ENCODE results near the gene DRG1.
"Not testable (repeated sequence)": the region's sequence is repeated elsewhere in the genome, so short reads cannot be mapped to it uniquely, and the experiment has no call there.

The DRG1 gene, protein sequence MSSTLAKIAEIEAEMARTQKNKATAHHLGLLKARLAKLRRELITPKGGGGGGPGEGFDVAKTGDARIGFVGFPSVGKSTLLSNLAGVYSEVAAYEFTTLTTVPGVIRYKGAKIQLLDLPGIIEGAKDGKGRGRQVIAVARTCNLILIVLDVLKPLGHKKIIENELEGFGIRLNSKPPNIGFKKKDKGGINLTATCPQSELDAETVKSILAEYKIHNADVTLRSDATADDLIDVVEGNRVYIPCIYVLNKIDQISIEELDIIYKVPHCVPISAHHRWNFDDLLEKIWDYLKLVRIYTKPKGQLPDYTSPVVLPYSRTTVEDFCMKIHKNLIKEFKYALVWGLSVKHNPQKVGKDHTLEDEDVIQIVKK

DNA sequence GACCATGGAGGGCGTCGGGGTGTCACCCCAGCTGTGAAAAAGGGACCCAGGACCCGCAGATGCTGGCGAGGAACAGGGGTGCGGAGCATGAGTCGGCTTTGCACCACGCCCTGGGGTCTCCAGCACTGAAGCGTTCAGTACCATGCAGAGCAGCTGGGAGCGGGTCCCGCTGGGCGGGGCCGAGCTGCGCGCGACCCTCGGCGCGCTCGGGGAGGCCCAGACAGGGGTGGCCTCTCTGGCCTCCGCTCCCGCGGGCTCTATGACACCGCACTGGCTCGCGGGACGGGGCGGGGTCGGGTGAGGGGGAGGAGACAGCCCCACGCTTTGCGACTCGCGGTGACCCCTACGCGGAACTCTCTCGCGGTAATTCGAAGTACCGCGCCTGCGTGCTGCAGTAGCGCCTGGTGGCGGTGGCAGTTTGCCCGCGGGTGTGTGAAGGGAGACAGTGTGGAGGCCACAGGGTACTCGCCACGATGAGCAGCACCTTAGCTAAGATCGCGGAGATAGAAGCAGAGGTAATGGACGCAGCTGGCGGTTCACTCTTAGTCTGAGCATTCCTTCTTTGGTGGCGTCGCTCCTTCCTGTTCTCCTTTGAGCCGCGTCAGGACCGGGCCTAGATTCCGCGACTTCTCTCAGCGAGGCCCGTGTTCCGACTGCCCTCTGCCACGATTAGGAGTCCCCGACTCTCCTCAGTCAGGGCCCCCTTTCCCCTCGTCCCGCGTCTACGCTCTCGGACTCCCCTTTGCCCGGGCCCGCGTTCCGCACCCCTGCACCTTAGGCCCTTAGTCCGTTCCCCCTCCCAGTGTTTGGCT is at the start of gene DRG1:
DRG1 (plus strand) TSS at position 394 of the 812 bp plus-strand sequence; CDS start at position 474, 80 bp downstream.
- DNase-seq, result peak; percentile 98

DNA sequence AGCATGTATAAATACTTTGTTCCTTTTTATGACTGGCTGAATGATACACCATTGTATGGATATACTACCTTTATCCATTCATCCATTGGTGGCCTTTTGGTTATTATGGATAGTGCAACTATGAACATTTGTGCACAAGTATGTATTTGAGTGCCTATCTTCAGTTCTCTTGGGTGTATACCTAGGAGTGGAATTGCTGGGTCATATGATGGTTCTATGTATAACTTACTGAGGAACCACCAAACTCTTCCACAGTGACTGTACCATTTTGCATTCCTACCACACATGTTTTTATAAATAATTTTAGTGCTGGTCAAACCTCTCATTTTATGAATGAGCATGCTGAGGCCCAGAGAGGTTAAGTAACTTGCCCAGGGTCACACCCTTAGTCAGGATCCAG is 49.4 kb upstream of the DRG1 start:
- no peak for DNase-seq

- DNase-seq, result no peak
These were observed 49.0 kb upstream of the DRG1 start for GRCh38 chr22:31350410-31350863.

DNA sequence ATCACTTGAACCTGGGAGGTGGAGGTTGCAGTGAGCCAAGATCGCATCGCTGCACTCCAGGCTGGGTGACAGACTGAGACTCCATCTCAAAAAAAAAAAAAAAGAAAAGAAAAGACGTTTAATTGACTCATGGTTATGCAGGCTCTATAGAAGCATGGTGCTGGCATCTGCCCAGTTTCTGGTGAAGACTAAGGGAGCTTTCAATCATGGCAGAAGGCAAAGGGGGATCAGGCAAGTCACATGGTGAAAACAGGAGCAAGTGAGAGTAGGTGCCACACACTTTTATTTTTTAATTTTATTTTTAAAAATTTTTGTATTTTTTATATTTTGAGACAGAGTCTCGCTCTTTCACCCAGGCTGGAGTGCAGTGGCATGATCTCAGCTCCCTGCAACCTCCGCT is 44.9 kb upstream of the DRG1 start:
- DNase-seq, result no peak

DNA sequence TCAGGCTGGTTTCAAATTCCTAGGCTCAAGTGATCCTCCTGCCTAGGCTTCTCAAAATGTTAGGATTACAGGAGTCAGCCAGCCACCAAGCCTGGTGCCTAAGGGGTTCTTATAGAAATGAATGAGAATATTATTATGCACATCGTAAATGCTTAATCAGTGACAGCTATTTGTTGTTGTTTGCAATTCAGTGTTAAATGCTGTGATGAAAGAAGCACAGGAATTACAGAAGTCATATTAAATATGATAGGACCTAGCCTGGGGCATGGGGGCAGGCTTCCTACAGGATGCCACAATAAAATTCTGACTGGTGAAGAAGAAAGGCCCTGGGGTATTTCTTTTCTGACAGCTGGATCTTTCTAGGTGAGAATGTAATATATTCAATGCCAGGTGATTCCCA is 39.4 kb upstream of the DRG1 start:
- DNase-seq, result no peak

DNA sequence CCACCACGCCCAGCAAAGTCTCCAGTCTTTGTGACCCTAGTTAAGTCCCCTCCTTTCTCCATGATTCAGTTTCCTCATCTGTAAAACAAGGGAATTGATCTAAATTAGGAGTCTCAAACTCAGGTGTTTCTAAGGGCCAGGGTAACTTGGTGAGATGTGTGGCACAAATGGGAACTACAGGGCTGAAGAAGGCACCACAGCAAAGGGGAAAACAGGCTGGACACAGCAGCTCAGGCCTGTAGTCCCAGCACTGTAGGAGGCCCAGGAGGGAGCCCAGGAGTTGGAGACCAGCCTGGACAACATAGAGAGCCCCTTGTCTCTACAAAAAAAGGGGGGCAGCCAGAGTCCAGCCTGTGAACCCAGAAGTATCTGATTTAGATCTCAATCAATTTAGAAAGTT is 37.7 kb upstream of the DRG1 start:
- no peak for DNase-seq

- DNase-seq, result no peak
These were observed 35.4 kb upstream of the DRG1 start for GRCh38 chr22:31363885-31364465.

DNA sequence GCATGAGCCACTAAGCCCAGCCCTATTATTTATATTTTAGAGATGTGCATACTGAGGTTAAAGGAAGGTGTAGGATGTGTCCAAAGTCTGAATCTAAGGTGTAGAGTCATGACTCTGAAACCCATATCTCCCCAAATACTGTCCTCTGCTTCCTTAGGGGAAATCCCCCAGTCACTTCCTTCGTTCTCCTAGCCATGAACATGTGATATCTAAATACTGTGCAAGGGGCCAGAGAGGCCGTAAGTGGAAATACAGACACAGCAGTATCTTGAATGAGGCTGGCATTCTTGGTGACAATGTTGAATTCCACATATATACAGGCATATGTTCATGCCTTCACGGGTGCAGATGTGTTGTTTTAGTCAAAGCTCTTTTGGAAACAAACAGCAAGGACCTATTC is 32.0 kb upstream of the DRG1 start:
- DNase-seq, result no peak

- DNase-seq, result no peak
These were observed 21.8 kb upstream of the DRG1 start for GRCh38 chr22:31377612-31378011.

- DNase-seq, result no peak
These were observed 21.3 kb upstream of the DRG1 start for GRCh38 chr22:31378123-31378522.

DNA sequence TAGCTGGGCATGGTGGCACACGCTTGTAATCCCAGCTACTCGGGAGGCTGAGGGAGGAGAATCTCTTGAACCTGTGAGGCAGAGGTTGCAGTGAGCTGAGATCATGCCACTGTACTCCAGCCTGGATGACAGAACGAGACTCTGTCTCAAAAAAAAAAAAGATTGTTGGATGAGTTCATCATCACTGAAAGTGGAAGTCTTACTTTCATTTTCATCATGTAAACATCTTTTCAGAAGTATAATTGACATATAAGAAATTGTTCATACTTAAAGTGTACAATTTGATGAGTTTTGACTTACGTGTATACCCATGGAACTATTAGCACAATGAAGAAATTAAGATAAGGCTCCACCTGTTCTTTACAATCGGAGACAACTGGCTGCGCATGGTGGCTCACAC is 20.8 kb upstream of the DRG1 start:
- DNase-seq, result not testable (repeated sequence)

DNA sequence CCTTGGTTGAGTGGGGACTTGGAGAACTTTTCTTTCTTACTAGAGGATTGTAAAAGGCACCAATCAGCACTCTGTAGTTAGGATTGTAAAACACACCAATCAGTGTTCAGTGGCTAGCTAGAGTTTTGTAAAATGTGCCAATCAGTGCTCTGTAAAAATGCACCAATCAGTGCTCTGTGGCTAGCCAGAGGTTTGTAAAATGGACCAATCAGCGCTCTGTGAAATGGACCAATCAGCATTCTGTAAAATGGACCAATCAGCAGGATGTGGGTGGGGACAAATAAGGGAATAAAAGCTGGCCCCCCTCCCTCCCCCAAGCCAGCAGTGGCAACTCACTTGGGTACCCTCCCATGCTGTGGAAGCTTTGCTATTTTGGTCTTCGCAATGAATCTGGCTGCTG is 5.5 kb upstream of the DRG1 start:
- DNase-seq, result no peak

DNA sequence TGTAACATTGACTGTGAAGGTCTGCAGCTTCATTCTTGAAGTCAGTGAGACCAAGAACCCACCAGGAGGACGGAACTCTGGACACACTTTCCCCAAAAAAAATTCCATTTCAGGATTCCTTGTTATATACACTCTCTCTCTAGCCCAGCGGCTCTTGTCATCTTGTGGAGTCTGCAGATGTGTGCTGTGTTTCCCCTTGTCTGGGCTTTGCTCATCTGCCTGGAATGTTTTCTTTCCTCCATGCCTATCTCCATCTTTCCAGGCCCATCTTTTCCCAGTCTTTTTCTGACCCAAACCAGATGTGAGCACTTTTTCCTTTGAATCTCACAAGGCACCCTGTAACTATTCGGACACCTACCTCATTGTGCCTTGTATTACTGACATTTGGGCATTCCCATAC is 5.1 kb upstream of the DRG1 start:
- DNase-seq, result no peak

- DNase-seq, result no peak
These were observed 1.2 kb upstream of the DRG1 start for GRCh38 chr22:31398231-31398630.

DNA sequence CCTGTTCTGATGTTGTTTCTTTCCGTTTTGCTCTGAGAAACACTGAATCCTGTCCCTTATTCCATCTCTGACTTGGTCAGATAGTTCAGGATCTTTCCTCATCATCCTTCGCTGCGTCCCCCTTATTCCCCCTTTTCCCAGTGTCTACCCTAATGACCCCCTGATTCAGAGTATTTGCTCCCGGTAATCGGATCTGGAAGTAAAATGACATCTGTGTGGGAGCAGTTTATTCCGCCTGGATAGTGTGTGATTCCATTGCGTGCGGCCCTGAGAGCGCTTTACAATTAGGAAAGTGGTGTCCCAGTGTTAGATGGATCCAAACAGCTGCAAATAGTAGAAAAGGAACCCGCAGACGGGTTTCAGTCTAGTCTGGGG is 606 bp downstream of the DRG1 start:
- DNase-seq, result no peak

DNA sequence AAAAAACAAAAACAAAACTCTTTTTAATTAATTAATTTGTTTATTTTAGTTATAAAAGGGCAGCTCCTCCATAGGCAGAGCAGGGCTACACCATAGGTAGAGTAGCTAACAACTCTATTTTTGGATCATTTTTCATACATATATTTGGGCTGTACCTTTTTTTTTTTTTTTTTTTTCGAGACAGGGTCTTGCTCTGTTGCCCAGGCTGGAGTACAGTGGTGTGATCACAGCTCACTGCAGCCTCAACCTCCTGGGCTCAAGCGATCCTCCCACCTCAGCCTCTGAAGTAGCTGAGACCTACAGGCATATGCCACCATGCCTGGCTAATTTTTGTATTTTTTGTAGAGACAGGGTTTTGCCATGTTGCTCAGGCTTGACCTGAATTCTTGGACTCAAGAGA is 2.9 kb downstream of the DRG1 start:
- not testable (repeated sequence) for DNase-seq

- DNase-seq, result no peak
These were observed 26.1 kb downstream of the DRG1 start for GRCh38 chr22:31425331-31426050.

DNA sequence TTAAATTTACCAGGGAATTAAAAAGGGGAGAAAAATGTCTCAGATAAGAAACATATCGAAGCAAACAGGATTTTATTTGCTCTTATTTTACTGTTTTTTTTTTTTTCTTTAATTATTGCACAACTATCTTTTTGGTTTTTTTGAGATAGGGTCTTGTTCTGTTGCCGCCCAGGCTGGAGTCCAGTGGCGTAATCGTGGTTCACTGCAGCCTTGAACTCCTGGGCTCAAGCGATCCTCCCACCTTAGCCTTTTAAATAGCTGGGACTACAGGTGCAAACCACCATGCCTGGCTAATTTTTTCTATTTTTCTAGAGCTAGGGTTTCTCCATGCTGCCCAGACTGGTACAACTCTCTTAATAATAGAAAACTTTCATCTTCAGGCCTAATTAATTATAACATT is 32.5 kb downstream of the DRG1 start:
- no peak for DNase-seq

DNA sequence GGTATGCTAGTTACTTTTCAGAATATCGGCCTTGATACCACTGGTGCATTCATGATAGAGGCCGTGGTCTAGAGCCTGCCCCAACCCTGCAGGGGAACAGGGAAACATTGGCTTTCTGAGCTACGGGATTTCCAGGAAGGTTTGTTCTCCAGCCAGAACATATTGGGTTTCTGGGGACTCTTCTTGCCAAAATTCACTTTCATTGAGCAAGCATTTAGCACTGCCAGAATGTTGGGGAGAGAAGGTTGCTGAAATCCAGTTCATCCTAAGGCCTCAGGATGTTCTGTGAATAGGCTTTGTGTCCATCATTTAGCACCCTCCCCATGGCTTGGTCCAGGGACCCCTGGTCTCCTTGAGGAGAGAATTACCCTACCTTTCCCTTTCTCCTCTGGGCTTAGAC is 36.7 kb downstream of the DRG1 start:
- DNase-seq, result no peak

- DNase-seq, result no peak
These were observed 40.4 kb downstream of the DRG1 start for GRCh38 chr22:31439808-31440207.

- DNase-seq, result no peak
These were observed 41.3 kb downstream of the DRG1 start for GRCh38 chr22:31440681-31441080.

DNA sequence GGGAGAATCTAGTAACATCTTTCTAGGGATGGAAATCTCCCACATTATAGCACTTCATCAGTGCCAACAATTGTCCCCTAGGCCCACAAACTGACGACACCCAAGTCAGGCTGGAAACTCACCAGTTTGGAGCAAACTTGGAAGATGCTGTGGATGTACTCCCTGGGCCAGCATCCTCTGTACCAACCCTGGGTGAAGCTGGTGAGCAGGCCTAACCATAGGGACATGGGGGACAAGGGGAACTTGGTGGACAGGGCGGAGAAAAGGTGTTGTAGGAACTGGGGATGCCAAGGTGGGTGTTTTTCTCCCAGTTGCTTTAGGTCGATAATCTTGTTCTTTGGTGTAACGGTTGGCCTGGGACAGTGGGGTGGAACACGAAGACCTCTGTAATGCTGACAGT is 42.2 kb downstream of the DRG1 start:
- DNase-seq, result no peak

- DNase-seq, result no peak
These were observed 43.5 kb downstream of the DRG1 start for GRCh38 chr22:31442768-31443489.

Measured in stimulated activated CD8-positive, alpha-beta memory T cell treated with anti-CD3 and anti-CD28 coated beads, Interleukin-4, amount 100 ng/mL, for 48 hours (primary cell).